GM21515 (cell line): ENCODE measurements around the gene ZNF407.

Experiments used
- ATAC-seq: cut with Tn5 transposase; IDR thresholded peaks from one replicate; pipeline ENCODE4 v1.9.1; 2021; ENCODE audit not compliant: unreplicated experiment

ZNF407 gene

DNA sequence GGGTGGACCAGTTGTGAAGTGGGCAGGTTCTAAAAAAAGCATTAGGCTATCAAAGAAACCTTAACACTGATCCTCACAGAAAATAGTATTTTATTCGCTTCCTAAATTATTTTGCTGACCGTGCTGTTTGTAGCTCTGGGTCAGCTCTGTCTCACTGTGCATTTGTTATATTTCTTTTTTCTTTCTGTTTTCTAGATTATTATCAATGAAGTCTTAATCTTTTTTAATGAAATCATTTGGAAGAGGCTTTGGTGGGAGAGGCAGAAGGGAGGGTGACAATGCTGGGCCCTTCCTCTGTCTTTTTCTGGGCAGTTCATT is 397.7 kb downstream of the ZNF407 start:
- no peak for ATAC-seq

DNA sequence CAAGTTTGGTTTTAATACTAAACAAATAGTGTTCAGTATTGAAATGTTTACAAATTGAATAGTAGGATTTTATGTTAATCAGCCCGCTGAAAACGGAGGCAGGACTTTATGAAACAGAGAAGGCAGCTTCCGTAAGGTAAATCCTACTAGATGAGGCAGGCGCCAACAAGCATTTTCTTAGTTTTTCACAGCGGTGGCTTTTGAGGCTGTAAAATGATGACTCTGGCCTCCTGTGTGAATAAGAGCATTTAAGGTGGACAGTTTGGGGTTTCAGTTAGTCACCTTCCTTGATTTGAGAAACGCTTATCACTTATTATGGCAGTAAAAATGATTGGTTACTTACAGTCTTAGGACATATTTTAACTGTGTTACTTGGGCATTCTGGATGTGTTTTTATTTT is 398.4 kb downstream of the ZNF407 start:
- no peak for ATAC-seq

DNA sequence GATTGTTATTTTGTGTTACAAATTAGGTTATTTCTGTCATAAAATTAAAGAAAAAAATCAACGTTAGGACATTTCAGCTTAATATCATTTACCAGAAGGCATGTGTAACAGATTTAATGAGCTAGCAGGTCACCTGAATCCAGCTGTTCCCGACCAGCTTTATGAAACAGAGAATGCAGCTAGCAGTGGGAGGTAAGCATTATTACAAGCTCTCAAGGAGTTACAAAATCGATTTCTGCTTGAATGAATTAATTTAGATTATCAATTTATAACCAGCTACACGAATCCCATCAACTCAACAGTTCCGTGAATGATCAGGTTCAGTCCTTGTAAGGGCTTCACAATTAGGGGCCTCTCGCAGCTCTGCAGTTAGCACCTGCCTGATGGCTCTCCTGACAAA is 399.3 kb downstream of the ZNF407 start:
- no peak for ATAC-seq

DNA sequence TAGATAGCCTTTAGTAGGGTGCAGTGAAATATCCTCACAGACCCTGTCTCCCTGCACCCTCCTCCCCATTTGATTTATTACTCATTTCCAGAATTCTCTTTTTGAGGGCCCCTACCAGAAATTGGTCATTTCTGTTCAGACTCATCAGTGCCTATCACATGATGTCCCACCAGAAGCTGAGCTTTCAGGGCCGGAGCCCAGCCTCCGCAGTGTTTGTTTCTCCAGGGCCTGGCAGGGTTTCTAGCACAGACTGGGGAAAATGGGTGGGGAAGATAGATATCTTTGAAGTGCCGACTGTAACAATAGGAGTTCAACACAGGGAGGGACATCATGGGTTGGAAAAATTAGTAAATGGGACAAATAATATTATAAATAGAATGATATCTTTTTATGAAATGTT is 403.2 kb downstream of the ZNF407 start:
- ATAC-seq: no peak

DNA sequence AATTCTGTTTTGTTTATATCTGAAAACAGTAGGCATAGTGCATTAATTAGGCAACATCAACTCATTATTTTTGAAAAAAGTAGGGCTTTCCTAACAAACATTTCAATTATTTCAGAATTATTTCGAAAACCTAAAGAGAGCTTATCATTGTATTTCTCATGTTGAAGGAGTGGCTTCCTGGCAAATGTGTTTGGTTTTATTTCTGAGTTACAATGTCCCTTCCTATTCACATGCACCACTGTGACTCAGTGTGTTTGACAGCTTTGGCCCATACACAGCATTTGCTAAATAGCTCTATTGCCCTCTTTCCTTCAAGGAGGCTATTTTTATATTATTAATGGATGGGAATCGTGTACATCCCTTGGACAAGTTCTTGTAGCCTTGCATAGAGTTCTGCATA is 405.4 kb downstream of the ZNF407 start:
- no peak for ATAC-seq

DNA sequence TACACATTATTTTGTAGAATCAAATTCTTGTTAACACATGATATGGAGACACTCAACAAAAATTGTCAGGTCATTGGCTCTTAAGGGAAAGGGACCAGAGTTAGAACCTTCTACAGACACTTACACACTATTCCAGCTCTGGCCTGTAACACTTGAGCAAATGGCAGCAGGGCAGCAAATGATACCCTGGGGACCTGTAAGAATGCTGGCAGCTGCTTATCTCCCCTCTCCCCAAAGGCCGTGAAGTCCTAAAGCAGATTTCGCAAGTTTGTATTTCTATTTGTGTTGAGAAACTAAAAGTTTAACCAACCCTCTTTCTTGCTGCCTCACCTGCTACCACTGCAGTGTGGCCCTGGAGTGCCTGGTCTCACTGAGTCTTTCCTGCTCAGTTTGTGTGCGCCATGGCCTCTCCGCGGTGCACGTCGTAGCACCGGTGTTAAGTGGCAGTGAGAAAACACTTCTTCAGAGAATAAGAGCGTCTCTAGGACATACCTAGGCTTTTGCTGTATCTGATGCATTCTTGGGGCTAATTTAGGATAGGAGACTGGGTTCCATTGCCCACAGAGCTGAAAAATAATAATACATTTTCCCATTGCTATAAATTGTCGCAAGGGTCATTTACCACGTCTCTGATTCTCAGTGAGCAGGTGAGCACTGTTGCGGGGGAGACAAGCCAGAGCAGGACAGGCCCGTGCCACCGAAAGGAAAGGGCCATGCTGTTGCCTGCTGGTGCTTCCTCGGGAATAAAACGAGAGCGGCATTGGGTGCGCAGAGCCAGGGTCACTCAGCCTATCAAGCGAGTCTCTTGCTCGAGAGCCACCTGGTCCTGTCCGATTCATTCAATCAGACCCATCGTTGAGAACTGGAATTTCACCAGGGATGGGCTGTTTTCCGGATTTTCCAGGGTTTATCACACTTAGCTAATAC is 406.4 kb downstream of the ZNF407 start:
- ATAC-seq: no peak

DNA sequence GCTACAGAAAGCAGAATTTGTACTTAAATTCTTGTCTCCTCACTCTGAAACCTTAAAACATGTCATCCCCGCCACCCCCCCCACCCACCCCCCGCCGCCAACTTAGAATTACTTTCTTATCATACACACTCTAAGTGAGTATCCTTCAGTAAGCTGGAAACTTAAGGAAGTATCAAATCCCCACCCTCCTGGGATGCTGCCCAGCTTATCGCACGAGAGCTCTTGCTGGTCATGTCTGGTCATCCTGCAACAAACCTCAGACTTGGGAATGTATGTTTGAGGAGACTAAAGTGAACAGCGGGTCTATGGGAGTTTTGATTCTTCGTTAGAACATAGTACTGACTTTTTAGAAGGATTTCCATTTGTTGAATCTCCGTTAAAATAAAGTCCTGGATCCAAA is 408.0 kb downstream of the ZNF407 start:
- no peak for ATAC-seq

DNA sequence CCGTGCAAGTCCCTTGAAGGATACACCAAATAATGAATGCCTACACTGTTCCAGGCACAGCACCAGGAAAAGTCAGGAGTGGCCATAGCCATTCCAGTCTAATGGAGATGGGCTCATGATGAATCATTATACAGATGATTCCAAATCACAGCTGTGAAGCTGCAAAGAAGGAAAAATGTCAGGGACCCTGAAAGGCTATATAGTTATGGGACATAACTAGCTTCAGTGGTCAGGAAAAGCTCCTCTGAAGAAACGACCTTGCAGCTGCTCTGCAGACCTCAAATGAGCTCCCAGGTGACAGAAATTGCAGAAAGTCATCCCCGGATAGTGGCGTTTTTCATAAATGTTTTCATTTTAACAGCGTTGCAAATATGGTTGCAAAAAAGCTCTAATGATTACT is 410.5 kb downstream of the ZNF407 start:
- no peak for ATAC-seq

DNA sequence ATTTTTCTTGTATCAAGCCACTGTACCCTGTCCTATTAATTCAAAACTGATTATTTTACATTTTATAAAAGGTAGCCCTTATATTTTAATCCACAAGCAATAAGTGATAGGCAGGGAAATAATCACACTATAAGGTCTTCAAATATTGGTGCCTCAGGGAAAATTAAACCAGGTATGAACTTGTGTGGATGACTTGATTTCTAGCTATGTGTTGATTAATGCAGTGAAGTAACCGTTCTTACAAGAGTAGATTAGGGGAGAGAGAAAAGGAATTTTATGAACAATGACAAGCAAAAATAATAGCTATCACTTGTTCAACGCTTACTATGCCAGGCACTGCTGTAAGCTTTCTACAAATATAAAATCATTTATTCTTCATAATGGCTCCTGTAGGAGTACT is 411.6 kb downstream of the ZNF407 start:
- no peak for ATAC-seq

DNA sequence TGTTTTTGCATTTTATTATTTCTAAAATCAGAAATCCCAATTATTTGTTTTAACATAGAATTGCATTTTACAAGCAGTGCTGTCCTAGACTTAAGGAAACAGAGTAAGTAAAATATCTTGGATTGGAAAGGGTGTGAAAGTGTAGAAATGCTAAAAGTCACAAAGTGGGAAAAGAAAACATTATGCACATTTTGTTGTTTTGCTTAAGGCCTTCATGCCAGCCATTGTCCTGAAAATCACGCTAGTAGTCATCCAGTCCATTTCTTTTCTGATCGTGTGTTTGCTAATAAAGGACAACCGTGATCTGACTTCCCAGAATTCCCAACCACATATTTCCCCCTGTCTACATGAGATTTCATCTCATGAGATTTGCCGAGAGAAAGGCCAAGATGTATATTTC is 412.2 kb downstream of the ZNF407 start:
- no peak for ATAC-seq

DNA sequence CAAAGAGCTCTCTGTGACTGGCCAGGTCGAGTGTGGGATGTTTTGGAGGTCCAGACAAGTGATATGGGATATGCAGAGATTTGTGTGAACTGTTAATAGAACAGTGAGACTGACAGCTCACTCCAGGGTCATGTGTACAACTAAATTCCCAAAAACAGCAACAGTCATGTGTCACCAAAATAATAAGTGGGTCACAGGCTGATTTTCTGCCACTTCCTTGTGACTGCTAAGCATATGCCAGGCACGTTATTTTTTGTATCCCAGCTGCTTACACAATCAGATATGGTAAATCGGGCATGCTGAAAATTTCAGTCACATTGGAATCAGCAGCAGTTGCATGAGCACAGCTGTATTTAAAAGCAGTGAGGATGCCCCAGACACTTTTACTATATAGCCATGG is 412.6 kb downstream of the ZNF407 start:
- no peak for ATAC-seq

DNA sequence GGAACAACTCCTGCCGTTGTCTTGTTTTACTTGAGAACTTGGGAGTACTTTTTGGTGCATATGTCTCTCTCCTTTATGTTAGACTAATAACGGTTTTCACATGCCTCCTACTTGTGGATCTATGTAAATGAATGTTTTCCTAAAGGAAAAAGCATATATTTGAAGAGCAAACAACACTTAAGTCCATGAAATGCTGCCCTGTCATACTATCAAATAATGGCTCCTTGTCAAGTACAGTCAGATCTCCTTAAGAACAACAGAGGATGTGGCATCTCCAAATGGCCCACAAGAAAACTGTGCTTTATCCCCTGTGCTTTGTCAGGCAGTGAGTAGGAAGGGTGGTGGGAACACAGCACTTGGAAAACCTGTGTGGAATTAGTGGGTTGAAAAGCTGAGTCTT is 413.0 kb downstream of the ZNF407 start:
- no peak for ATAC-seq

DNA sequence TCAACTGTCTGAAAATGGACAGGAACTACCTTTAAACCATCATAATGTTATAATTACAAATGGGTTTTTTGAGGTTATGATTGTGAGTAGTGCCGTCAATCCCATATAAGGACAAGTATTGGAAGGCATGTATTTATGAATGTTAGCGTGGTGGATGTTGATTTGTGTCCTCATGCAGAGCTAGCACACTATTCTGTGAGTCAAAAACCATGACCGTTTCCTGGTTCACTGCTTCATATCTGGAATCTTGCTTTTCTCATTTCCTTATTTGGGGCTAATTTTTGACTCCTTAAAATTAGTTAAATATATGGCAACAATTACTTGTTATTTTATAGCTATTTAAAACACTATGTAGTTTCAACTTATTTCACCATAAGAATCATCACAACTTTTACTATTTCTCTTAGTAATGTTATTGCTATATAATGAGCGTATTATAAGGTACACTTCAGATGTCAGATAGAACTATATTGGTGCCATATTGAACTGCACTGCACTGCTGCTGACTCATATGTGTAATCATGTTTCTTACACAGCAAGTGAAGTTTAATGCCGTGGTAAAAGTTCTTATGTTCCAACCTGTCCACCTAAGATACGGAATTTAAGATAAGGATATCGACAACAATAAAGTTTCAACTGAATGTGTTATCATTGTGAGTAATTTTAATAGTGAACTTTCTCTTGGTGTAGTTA is 418.5 kb downstream of the ZNF407 start:
- peak; percentile 88 for ATAC-seq

DNA sequence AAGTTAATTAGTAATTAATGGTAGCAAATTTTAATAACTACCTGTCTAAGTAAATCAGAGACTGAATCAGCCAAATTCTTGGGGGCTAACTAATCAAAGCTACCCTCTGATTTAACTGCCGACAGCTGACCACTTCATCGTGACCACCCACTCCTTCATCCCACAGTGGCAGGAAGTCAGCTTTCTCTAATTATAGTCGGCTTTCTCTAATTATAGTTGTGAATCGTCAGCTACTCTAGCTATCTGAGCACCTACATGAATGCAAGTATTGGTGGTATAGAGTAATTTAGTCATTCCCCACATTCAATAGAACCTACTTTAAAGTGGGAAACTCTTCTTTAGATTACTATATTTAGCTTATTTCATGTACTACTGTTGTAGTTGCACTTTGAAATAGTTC is 425.8 kb downstream of the ZNF407 start:
- no peak for ATAC-seq

DNA sequence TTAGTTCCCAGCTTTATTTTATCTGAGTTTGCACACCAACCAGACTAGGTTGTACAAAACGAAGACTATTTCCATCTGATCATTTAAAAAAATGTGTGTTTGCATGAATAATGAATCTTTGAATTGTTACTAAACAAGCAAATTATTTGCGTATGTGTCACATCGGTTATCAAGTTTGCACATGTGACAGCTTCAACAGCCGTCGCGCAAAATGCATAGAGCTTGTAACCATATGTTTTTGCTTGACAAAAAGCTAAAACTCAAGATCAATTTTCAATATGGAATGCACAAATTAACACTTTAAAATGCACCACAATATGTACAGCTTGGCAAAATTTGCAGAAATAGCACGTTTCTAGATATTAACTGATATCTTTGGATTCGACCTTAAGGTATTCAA is 427.2 kb downstream of the ZNF407 start:
- no peak for ATAC-seq

DNA sequence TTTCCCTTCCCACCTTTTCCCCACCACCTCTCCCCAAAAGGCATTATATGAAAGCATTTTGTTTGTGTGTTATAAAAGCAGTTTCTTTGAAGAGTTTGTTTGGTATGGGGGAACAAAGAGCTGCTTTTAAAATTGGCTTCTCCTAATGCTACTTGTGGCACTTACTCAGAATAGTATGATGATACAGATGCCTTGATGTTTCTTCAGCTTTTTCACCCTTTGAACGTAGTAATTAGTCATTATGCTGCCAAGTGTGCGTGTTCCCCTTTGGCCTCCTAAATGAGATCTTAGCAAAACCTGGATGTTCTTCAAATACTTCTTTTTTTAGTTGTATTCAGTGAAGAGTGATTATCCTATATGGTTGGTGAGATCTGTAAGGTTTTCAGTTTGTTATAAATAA is 427.9 kb downstream of the ZNF407 start:
- no peak for ATAC-seq

DNA sequence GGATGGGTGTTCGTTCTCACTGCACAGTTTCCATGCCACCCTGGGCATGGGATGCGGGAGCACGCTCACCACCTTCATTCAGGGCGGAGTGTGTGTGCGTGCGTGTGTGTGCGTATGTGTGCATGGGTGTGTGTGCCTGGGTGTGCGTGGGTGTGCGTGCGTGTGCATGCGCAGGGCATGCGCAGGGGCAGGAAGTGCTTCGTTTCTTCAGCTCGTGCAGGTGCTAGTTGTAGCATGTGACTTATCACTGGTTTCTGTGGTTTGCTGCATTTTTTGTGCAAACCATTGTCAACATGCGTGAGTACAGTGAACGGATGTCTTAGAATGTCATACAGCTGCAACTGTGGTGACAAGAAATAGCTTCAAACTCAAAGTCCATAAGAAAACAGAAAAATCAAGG is 431.8 kb downstream of the ZNF407 start:
- no peak for ATAC-seq

DNA sequence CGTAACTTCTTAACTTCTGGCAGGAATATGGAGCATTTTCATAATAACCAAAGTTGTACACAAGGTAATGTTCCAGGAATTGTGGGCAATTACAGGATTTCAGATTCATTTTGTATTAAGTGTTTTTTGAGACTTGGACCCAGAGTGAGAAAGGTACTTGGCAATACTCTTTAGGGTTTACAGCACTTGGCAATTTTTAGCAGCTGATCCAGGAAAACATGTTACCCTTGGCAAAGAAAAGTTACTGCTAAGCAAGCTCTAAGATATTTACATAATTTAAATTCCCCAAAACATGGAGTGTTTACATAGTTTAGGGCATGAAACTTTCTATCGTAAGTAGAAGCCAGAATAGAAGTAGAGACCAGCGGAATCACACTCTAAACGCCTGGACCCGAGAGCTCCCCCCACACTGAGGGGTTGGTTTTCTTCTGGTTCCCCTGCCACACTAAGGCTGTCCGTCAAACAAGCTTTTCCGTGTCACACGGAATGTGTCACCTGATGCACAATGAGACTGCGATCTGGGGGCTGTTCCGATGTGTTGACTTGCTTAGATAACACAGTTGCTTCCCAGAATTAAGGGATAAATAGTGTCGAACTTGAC is 434.1 kb downstream of the ZNF407 start:
- no peak for ATAC-seq

DNA sequence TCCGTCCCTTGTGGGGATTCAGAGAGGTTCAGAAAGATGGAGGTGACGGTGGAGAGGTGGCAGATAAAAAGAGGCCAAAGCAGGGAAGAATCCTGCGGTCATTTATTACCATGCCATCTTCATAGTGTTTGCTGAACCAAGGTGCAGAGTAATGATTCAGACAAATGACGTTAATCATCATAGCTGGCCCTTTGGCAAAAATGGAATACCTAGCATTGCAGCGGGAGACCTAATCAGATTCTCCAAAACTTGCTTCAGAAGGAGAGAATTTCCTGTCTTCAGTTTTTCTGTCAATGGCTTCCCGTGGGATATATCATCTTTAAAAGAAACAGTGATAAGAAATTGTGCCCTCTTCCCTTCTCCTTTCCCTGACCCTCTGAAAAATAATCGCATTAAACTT is 435.8 kb downstream of the ZNF407 start:
- no peak for ATAC-seq

DNA sequence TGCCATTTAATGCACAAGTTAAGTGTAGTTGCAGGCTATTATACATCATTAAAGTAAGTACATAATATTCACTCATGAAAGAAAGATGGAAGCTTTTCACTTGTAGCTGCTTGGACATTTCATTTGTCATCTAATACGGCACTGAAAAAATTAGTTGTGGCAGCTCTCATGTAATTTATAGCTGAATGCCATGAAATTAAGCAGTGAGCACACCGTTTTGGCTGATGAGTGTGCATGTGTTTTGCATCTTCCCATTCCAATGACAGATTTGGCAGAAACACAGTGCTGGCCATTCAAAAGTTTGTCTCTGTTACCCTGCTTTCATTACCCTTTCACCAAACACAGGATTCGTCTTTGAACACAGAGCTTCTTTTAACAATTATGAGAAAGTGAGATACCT is 437.3 kb downstream of the ZNF407 start:
- ATAC-seq: no peak

DNA sequence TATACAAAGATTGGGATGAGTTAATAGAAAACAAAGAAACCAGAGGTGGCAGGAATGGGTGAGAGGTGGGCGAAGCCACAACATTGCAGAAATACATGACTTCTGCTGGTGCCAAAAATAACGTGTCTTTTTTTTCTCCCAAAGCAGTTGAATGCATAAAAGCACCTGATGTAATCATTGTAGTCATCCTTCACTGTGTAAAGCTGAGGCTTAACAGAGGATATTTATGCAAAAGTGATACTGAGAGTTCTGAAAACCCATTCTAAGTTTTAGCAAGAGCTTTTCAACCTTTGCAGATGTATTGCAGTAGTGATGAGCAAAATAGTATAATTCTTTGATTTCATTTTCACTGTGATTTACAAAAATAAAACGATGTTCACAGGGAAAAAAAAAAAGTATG is 438.3 kb downstream of the ZNF407 start:
- ATAC-seq: no peak
